PFSK-1 (cell line): Measurements from ENCODE around the gene GPR17.

Experiments
- FOXP2 ChIP-seq: optimal IDR thresholded peaks from 2 replicates; pipeline ENCODE3; 2011; ENCODE audit warnings: borderline replicate concordance, control low read depth, inconsistent platforms; ENCODE audit not compliant: insufficient read depth; ENCODE audit errors: extremely low read length, extremely low read depth
- POLR2AphosphoS5 ChIP-seq: IDR thresholded peaks from 2 replicates; pipeline ENCODE4 v1.6.1; 2012; ENCODE audit warnings: low read depth, mild to moderate bottlenecking, control low read depth, low read length, moderate library complexity
- REST ChIP-seq, 2 experiments: IDR thresholded peaks; 2 replicates each; pipeline versions ENCODE4 v1.6.1 to v1.8.0; 2011 to 2012; ENCODE audit warnings: low read depth in 2 of 2, low read length in 2 of 2, control low read depth in 1 of 2, inconsistent platforms in 1 of 2, mild to moderate bottlenecking in 1 of 2, moderate library complexity in 1 of 2; ENCODE audit not compliant: insufficient read depth in 1 of 2
- SIN3A ChIP-seq: IDR thresholded peaks from 2 replicates; pipeline ENCODE4 v1.6.1; 2012; ENCODE audit warnings: mild to moderate bottlenecking, low read length, moderate library complexity, borderline replicate concordance; ENCODE audit not compliant: insufficient read depth
- TAF1 ChIP-seq: IDR thresholded peaks from 2 replicates; pipeline ENCODE4 v1.6.1; 2012; ENCODE audit warnings: low read length, control low read depth, borderline replicate concordance; ENCODE audit not compliant: insufficient read depth

- TF ChIP-seq POLR2AphosphoS5 = no peak
- TF ChIP-seq REST (IDR thresholded peaks at IDR 0.05; ENCODE audit: insufficient read depth in 1 of 2, low read depth in 2 of 2, low read length in 2 of 2) = no peak
- no peak for TF ChIP-seq TAF1
- no peak for TF ChIP-seq SIN3A
- no peak for TF ChIP-seq FOXP2
Observed at GRCh38 chr2:127635380-127636237, 10.3 kb upstream of the GPR17 start.
